Measurements from ENCODE around the gene NAXE.
"Not testable (repeated sequence)": the region's sequence is repeated elsewhere in the genome, so short reads cannot be mapped to it uniquely, and the experiment has no call there.

DNA sequence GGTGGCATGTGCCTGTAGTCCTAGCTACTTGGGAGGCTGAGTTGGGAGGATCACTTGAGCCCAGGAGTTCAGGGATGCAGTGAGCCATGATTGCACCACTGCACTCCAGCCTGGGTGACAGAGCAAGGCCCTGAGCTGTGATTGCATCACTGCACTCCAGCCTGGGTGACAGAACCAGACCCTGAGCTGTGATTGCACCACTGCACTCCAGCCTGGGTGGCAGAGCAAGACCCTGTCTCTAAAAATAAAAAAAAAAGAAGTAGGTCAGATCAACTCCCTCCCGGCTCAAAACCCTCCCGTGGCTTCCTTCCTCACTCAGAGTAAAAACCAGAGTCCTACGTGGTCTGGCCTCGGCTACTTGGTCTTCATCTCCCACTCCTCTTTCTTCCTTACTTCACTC, 38.6 kb upstream of the NAXE start:
- not testable (repeated sequence) for TF ChIP-seq EP300, POLR2A (IDR thresholded peaks at IDR 0.05)
- TF ChIP-seq, protein P1, sequence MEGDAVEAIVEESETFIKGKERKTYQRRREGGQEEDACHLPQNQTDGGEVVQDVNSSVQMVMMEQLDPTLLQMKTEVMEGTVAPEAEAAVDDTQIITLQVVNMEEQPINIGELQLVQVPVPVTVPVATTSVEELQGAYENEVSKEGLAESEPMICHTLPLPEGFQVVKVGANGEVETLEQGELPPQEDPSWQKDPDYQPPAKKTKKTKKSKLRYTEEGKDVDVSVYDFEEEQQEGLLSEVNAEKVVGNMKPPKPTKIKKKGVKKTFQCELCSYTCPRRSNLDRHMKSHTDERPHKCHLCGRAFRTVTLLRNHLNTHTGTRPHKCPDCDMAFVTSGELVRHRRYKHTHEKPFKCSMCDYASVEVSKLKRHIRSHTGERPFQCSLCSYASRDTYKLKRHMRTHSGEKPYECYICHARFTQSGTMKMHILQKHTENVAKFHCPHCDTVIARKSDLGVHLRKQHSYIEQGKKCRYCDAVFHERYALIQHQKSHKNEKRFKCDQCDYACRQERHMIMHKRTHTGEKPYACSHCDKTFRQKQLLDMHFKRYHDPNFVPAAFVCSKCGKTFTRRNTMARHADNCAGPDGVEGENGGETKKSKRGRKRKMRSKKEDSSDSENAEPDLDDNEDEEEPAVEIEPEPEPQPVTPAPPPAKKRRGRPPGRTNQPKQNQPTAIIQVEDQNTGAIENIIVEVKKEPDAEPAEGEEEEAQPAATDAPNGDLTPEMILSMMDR (IDR thresholded peaks at IDR 0.05) = not testable (repeated sequence)
